Lung (tissue), 12 donors: ENCODE data around the gene HHEX. TPM values are rescaled to one million over a fixed set of nuclear protein-coding genes. Genes with fewer than 3 reads are reported as not detected.

Experiments used
- ATAC-seq: fragments of 200-7000 bp; cut with Tn5 transposase; one replicate; pipeline ENCODE4 v1.9.1; 2020; ENCODE audit warnings: moderate number of reproducible peaks; ENCODE audit not compliant: insufficient read depth, low FRiP score
- DNase-seq, 3 donors: peaks; one replicate each; pipeline ENCODE4 v3.0.0-alpha.2; 2013 to 2017
- H3K27ac ChIP-seq, 2 donors: one replicate each; pipeline ENCODE4 v1.5.1; 2013; ENCODE audit warnings: mild to moderate bottlenecking in 2 of 2, moderate library complexity in 2 of 2, control low read depth in 1 of 2, inconsistent platforms in 1 of 2, low read depth in 1 of 2, low read length in 1 of 2
- H3K27me3 ChIP-seq, 3 donors: one replicate each; pipeline ENCODE4 v1.5.1; 2013; ENCODE audit warnings: low read length in 2 of 3; ENCODE audit not compliant: control insufficient read depth in 3 of 3, insufficient read depth in 3 of 3
- H3K36me3 ChIP-seq, 4 donors: one replicate each; pipeline ENCODE4 v1.5.1; 2013; ENCODE audit warnings: low read length in 4 of 4, mild to moderate bottlenecking in 1 of 4, moderate library complexity in 1 of 4; ENCODE audit not compliant: control insufficient read depth in 4 of 4, insufficient read depth in 4 of 4
- H3K4me1 ChIP-seq, 5 donors: one replicate each; pipeline ENCODE4 v1.5.1; 2013; ENCODE audit warnings: low read length in 5 of 5, mild to moderate bottlenecking in 2 of 5, moderate library complexity in 1 of 5; ENCODE audit not compliant: control insufficient read depth in 5 of 5, insufficient read depth in 5 of 5
- H3K4me3 ChIP-seq: one replicate; pipeline ENCODE4 v1.5.1; 2013; ENCODE audit warnings: mild to moderate bottlenecking, control low read depth, moderate library complexity
- H3K9ac ChIP-seq, 2 donors: one replicate each; pipeline ENCODE4 v1.5.1; 2013; ENCODE audit warnings: low read length in 2 of 2, control low read depth in 1 of 2; ENCODE audit not compliant: insufficient read depth in 1 of 2
- H3K9me3 ChIP-seq, 4 donors: one replicate each; pipeline ENCODE4 v1.5.1; 2013; ENCODE audit warnings: low read length in 3 of 4, mild to moderate bottlenecking in 1 of 4, moderate library complexity in 1 of 4; ENCODE audit not compliant: control insufficient read depth in 4 of 4, insufficient read depth in 3 of 4
- WGBS, 2 donors: extraction: QIAGEN DNeasy Blood & Tissue Kit; methylation state at CpG; one replicate each; pipeline ENCODE4 v1.1.7; 2013; 5-methylcytosine and 5-hydroxymethylcytosine counted together
- polyA plus RNA-seq, 2 donors: library from polyadenylated mRNA; stranded (reverse); fragments of 200-250 nt; gene quantifications; one replicate each; pipeline ENCODE4 v1.2.1, GENCODE V29; 2013
- total RNA-seq, 2 donors: library from RNA; depleted of rRNA in 1 of 2; stranded (reverse); fragments of >200 nt in 1 of 2; gene quantifications; one replicate each; pipeline ENCODE4 v1.2.1, GENCODE V29; 2014 to 2021
- TF ChIP-seq, protein P1 (sequence below): IDR thresholded peaks from 2 replicates; pipeline ENCODE4 v1.5.1; 2012; ENCODE audit warnings: mild to moderate bottlenecking; ENCODE audit errors: control extremely low read depth, extremely low read depth
- donor health status: control.
- donor health status: control.
- donor health status: Bipolar disorder and iron deficiency.
- donor health status: healthy.
- donor health status: DM: yes; HTN: yes; CAD: no.

HHEX gene
- total and polyA plus RNA-seq, 4 donors, result 15.3 to 18.6 (median 17.1) TPM

DNA sequence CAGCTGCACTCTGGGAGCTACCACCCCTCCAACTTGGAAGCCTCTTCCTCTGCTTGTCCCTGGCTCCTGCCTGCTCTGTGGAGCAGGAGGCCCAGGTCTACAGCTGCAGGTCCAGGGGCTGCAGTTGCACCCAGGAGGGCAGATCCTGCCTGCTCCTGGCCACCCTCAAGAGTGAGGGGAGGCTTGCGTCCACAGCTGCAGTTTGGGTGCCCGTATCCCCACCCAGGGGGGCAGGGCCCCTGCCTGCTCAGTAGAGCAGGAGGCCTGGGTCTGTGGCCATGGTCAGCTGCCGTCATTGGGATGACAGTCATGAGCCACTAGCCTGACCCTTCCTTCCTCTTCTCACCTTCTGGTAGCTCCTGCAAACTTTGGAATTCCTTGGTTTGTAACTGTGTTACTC, 25.1 kb downstream of the HHEX start:
- Histone ChIP-seq H3K4me1 (no peaks in the 10 kb centered on the region), H3K9ac (no peak overlapping the region), H3K27ac (no peak overlapping the region), H3K9me3 (peaks cover 0 to 2% (median 0%) of the 10 kb centered on the region in 4 donors), H3K36me3 (no peaks in the 10 kb centered on the region), H3K27me3 (no peaks in the 10 kb centered on the region), H3K4me3 (no peak overlapping the region)
- ATAC-seq, result no peak
- DNase-seq, result no peak
- 90 to 97% methylated on average over 3 of the region's 3 CpGs for WGBS, 2 donors
- TF ChIP-seq, protein P1, sequence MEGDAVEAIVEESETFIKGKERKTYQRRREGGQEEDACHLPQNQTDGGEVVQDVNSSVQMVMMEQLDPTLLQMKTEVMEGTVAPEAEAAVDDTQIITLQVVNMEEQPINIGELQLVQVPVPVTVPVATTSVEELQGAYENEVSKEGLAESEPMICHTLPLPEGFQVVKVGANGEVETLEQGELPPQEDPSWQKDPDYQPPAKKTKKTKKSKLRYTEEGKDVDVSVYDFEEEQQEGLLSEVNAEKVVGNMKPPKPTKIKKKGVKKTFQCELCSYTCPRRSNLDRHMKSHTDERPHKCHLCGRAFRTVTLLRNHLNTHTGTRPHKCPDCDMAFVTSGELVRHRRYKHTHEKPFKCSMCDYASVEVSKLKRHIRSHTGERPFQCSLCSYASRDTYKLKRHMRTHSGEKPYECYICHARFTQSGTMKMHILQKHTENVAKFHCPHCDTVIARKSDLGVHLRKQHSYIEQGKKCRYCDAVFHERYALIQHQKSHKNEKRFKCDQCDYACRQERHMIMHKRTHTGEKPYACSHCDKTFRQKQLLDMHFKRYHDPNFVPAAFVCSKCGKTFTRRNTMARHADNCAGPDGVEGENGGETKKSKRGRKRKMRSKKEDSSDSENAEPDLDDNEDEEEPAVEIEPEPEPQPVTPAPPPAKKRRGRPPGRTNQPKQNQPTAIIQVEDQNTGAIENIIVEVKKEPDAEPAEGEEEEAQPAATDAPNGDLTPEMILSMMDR, result no peak

DNA sequence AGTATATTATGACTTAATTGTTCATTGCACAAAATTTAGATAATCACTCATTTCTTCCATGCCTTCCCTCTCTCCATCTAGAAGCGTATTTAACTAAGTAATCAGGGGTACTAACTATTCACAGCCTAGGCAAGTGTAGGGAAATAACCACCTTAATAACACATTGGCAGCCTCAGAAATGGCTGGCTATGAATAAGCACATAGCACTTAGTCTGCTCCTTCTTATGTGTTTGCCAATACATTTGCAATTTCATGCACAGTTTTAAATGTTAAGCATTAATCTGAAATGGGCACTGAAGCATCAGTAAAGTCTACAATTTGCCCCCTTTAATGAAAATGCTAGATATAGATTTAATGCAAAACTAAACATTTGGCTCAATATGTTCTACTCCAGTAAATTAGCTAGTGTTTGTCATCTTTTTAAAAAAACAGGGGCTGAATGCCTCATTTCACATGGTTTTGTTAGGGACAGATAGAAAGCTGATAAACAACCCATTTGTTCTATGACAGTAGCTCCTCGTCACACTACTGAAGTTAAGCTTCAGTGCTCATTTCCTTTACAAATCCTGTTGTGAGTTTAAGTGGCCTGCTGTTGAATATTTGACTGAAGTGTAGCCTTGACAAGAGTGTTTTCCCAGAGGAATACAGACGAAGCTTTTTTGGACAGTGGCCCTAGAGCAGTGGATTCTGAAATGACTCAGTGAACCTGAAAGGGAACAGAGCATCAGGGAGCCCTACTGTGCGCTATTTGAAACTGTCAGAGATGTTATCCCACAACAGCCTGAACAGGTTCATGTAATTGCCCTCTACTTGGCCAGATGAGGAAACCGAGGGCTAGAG, 30.5 kb downstream of the HHEX start:
- Histone ChIP-seq H3K27me3 (no peaks in the 10 kb centered on the region), H3K4me1 (no peaks in the 10 kb centered on the region), H3K9me3 (no peaks in the 10 kb centered on the region), H3K4me3 (no peak overlapping the region), H3K36me3 (no peaks in the 10 kb centered on the region), H3K27ac (no peak overlapping the region), H3K9ac (no peak overlapping the region)
- TF ChIP-seq, protein P1, result no peak
- DNase-seq (no peak), ATAC-seq (no peak)
- 58 to 73% methylated on average over 5 of the region's 5 CpGs for WGBS, 2 donors

DNA sequence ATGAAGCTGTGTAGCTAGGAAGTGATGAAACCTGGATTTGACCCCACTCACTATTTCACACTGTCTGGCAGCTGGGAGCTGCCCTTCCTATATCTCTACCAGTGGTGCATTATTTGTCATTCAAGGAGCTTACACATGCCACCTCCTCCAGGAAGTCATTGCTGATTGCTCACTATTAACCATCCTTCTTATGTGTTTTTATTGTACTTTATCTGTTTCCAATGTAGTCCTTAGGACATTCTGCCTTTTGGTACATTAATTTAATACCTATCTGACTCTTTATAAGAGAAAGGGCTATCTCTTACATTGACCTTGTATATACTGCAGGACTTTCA, 31.0 kb downstream of the HHEX start:
- ATAC-seq (no peak), DNase-seq (no peak)
- H3K4me3 ChIP-seq, result no peak overlapping the region
- H3K9me3 ChIP-seq, result no peaks in the 10 kb centered on the region
- no peaks in the 10 kb centered on the region for H3K27me3 ChIP-seq
- no peak overlapping the region for H3K27ac ChIP-seq
- TF ChIP-seq, protein P1, result no peak
- H3K9ac ChIP-seq, result no peak overlapping the region
- H3K4me1 ChIP-seq, result no peaks in the 10 kb centered on the region
- H3K36me3 ChIP-seq, result no peaks in the 10 kb centered on the region

DNA sequence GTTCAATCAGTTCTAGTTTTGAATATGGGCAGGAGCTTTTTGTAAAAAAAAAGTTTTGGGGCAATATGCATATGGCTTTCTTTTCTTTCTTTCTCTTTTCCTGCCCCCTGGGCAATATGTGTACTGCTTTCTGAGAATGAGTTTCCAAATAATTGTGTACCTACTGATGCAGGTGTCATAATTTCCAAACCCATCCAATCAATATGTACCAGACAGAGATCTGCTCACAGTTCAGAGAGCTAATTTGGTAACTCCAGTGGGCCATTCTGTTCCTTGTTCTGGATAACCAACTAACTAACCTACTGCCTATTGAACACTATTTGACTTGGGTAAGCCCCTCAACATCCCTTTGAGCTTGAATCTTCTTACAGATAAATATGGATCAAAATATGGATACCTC, 32.6 kb downstream of the HHEX start:
- H3K27me3 ChIP-seq, result no peaks in the 10 kb centered on the region
- TF ChIP-seq, protein P1, result no peak
- no peak overlapping the region for H3K9ac ChIP-seq
- ATAC-seq (no peak), DNase-seq (no peak)
- H3K27ac ChIP-seq, result no peak overlapping the region
- H3K9me3 ChIP-seq, result no peaks in the 10 kb centered on the region
- H3K4me1 ChIP-seq, result no peaks in the 10 kb centered on the region
- no peaks in the 10 kb centered on the region for H3K36me3 ChIP-seq
- H3K4me3 ChIP-seq, result no peak overlapping the region
